Measurements from ENCODE around the gene DERL2.

DNA sequence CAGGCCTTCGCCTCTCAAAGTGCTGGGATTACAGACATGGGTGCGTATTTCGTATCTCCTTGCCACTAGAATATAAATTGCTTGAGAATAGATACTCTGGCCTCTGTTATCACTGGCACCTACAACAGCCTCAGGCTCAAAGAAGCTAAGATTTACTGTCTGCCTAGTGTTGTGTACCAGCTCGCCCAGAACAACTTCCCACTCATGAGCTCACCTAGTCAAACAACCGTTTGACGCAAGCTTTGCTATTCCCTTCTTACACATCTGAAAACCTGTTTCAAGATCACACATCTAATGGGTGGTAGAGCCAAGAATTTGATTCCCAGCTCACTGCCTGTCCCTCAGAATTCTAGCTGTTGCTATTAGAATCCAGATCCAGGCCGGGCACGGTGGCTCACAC lies 24.8 kb upstream of the DERL2 start:
- TF ChIP-seq POLR2AphosphoS5 (IDR thresholded peaks at IDR 0.05; ENCODE audit: insufficient read depth in 1 of 2, low read depth in 1 of 2) (no peak), CTCF (IDR thresholded peaks at IDR 0.05) (no peak)
